ENCODE data around the gene RAP2C. TPM values are rescaled to one million over a fixed set of nuclear protein-coding genes. Genes with fewer than 3 reads are reported as not detected.

RAP2C gene
- total RNA-seq, 2 experiments from 2014 or later = 47.1 to 47.8 TPM

Other genes starting within 250 kb of the RAP2C start
- 10 to 100 TPM; 49.8 to 50.8 TPM for gene STK26, start 196.1 kb downstream of the RAP2C start, total RNA-seq
- gene FRMD7, start 91.4 kb downstream of the RAP2C start, total RNA-seq = not detected

All from activated CD4-positive, alpha-beta memory T cell treated with anti-CD3 and anti-CD28 coated beads, Interleukin-2, amount 10 ng/mL, durations not matched to agents 7 days and 5 days (primary cell).